VCaP (cell line): ENCODE measurements around the gene MMP25.

ENCODE experiments used
- H3K27ac ChIP-seq: fragments of 450-650 bp; 2 replicates; pipeline ENCODE4 v1.5.1; 2017
- TF ChIP-seq, protein P1 (sequence below): fragments of 450-650 bp; conservative IDR thresholded peaks from 2 replicates; pipeline ENCODE4 v1.5.1; 2017; ENCODE audit warnings: mild to moderate bottlenecking, moderate library complexity

MMP25 gene

DNA sequence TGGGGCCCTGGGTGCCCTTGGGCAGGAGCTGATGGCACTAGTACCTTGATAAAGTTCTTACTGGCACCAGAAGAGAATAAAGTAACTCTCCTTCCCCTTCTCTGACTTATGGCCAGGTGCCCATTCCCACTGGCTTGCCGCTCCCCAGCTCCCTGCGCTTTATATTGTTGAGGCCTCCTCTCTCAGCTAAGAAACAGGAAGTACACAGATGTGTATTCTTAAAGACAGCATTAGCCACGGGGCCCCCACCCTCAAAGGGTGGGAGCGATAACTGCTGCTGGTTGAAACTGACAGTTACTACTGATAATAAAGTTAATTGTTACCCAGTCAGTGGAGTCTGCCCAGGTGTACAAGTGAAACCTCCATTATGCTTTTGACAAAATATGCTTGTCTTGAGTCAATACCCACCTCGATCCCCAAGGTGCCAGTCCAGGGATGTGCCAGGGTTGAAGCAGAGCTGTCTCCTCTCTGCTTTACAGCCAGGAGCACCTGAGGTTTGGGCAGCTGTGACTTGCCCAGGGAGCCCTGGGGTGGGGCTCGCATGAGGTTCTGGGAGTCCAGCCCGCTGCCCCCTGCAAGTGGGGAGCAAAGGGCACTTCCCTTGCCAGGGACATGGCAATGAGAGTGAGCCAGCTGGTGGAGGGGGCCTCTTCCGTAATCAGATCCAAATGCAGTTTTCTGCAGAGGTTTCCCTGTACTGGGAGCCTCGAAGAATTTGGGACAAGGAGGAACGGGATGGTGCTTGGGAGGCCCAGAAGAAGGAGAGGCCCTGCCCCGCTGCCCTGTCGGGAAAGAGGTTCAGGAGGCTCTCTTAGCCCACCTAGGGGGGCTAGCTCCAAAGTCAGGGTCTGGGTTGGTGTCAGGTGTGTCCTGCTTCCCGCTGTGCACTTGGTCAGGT is 39.1 kb upstream of the MMP25 start:
- H3K27ac ChIP-seq: no peak overlapping the region
- TF ChIP-seq, protein P1, sequence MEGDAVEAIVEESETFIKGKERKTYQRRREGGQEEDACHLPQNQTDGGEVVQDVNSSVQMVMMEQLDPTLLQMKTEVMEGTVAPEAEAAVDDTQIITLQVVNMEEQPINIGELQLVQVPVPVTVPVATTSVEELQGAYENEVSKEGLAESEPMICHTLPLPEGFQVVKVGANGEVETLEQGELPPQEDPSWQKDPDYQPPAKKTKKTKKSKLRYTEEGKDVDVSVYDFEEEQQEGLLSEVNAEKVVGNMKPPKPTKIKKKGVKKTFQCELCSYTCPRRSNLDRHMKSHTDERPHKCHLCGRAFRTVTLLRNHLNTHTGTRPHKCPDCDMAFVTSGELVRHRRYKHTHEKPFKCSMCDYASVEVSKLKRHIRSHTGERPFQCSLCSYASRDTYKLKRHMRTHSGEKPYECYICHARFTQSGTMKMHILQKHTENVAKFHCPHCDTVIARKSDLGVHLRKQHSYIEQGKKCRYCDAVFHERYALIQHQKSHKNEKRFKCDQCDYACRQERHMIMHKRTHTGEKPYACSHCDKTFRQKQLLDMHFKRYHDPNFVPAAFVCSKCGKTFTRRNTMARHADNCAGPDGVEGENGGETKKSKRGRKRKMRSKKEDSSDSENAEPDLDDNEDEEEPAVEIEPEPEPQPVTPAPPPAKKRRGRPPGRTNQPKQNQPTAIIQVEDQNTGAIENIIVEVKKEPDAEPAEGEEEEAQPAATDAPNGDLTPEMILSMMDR: no peak

- TF ChIP-seq, protein P1: no peak
- H3K27ac ChIP-seq: no peak overlapping the region
These were observed 38.2 kb upstream of the MMP25 start for GRCh38 chr16:3007957-3008689.

DNA sequence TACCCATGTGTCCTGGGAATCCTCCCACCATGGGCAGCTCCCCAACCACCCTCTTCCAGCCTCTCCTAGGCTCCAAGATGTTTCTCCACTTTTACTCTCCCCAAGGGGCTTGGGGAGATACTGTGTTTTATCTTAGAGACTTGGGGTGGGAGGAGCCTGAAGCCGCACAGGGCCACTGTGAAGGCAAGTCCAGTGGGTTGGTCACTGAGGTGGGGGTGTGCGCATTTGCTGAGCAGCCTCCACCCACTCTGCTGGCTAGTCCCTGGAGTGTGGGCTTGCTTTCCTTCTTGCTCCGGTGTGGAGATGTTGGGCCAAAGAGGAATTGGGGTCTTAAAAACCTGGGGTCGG is 37.7 kb upstream of the MMP25 start:
- TF ChIP-seq, protein P1: no peak
- H3K27ac ChIP-seq: no peak overlapping the region

DNA sequence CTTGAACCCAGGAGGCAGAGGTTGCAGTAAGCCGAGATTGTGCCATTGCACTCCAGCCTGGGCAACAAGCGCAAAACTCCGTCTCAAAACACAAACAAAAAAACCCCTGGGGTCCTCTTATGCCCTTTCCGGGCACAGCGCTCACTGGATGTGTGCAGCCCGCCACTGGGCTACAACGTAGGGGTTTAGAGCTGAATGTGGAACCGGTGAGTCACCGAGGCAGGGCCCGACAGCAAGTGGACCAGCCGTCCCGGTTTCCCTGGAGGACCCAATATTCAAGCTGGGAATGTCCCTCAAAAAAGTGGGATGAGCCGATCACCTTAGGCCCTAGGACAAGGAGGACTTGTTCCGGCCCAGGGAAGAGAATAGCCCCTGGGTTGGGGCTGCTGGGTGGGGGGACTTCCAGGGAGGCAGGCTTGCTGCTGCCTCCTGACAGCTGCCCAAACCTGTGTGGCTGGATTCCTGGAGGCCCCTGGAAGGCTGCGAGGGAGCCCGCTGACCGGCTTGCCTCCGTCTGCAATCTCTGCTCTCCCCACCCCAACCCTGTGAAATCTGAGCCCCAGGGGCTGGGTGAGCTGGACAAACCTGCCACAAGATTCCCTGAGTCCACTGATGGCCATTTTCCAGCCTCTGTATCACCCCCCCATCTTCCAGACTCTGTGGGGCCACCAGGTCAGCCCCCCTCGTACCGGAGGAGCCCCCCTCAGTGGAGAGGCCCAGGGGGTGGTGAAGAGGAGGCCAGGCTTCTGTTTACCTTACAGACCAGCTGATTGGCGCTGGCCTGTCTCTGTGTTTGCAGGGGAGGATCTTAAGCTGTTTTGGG is 36.6 kb upstream of the MMP25 start:
- TF ChIP-seq, protein P1: no peak
- peak overlapping the region; percentile 51 for H3K27ac ChIP-seq

GRCh38 chr16:3010510-3010909 is 35.9 kb upstream of the MMP25 start:
- peak overlapping the region; percentile 51 for H3K27ac ChIP-seq
- TF ChIP-seq, protein P1: no peak

DNA sequence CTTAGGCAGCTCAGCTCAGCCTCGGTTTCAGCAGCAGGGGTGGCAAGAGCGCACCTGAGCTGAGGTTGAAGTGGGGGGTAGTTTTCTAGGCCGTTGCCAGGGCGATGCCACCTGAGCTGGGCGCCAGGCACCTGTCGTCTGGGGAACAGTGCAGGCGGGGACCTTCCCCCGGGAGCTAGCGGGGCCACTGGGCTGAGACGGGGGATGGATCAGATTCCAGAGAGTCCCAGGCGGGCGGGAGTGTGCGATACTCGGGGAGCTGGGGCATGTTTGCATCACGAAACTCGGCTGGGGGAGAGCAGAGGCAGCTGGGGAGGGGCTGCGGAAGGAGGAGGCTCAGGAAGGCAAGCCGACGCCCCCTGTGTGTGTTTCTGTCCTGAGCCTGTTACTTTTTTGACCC is 34.1 kb upstream of the MMP25 start:
- TF ChIP-seq, protein P1: no peak
- H3K27ac ChIP-seq: no peak overlapping the region
